Cardiac muscle cell (in vitro differentiated cells and primary cell): Measurements from ENCODE around the gene PXT1. TPM values are rescaled to one million over a fixed set of nuclear protein-coding genes. Genes with fewer than 3 reads are reported as not detected.

Experiments used
- DNase-seq, 2 donors: peaks; one replicate each; pipeline versions ENCODE4 v3.0.0 to v3.0.0-alpha.2; 2010 to 2017; ENCODE audit warnings: low read depth in 1 of 2, low spot score in 1 of 2
- H3K27ac ChIP-seq: fragments of 200-600 bp; sonication (generic); 2 replicates; pipeline ENCODE4 v1.5.1; 2016
- H3K27me3 ChIP-seq: fragments of 200-600 bp; sonication (generic); 2 replicates; pipeline ENCODE4 v1.6.0; 2016; ENCODE audit warnings: control low read depth
- H3K36me3 ChIP-seq: fragments of 200-600 bp; sonication (generic); 2 replicates; pipeline ENCODE4 v1.5.1; 2016; ENCODE audit warnings: control low read depth
- H3K4me1 ChIP-seq: fragments of 200-600 bp; sonication (generic); 2 replicates; pipeline ENCODE4 v1.8.1; 2017; ENCODE audit warnings: low read depth, mild to moderate bottlenecking, mixed run types
- H3K4me3 ChIP-seq: fragments of 200-600 bp; sonication (generic); 2 replicates; pipeline ENCODE4 v1.5.1; 2016; ENCODE audit warnings: mild to moderate bottlenecking
- H3K9me3 ChIP-seq: fragments of 200-600 bp; sonication (generic); 2 replicates; pipeline ENCODE4 v1.5.1; 2017; ENCODE audit warnings: low read depth, mild to moderate bottlenecking, control low read depth
- polyA plus RNA-seq: library from polyadenylated mRNA; unstranded; fragments of >200 nt; fragmentation: Nextera tagmentation; extraction: Ambion mirVana; gene quantifications from 2 replicates; pipeline ENCODE4 v1.2.1, GENCODE V29; 2016
- total RNA-seq: library from RNA; depleted of rRNA; stranded (reverse); fragments of >200 nt; gene quantifications from 2 replicates; pipeline ENCODE4 v1.2.3, GENCODE V29; 2016
- TF ChIP-seq, protein P1 (sequence below): IDR thresholded peaks from 2 replicates; pipeline ENCODE4 v1.5.1; 2012; ENCODE audit warnings: low read depth, mild to moderate bottlenecking, low read length

Gene PXT1
- total and polyA plus RNA-seq, 2 experiments from 2014 or later, result 0.31 TPM; not detected in 1

DNA sequence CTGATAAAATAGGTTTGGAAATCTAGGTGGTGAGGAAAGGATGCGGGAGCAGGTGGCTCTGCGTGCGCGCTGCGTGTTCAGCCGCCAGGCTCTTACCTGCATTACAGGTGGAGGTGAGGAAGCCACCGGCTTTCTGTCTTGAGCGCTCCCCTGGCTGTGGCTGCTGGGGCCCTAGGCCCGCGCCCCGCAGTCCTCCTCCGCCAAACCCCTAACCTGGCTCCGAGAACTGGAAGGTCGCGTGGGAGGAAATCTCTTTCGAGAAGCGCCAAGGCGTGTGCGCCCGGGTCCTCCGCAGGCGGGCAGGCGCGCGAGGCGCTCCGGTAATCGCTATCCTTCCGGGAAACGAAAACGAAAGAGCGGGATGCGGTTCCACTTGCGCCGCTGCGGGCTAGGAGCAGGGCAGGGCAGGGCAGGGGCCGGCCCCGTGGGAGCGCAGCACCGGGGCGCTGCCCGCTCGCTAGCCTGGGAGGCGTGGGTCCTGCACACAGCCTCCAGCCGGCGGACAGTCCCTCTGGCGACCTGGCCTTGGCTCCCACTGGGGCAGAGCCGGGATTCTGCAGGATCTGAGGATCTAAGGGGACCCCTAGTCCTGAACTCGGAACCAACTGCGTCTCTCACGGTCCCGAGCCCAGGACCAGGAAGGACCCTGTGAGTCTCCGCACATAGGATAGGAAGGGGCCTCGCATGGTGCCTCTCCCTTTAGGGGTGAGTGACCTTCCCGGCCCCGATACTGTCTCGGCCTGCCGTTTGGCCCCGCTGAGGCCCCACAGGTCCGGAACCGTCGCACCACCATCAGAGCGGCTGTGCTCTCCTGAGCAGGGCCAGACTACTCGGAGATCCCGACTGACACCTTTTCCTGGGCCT, 55.0 kb downstream of the PXT1 start, which contains the start of gene ETV7:
ETV7 (minus strand) TSS at position 230 of the 864 bp plus-strand sequence; CDS start at position 102, 128 bp downstream.
- Histone ChIP-seq H3K4me3 (peak within 1 kb of the TSS; percentile 7), H3K4me1 (no peaks in the 10 kb centered on the region), H3K27me3 (peaks cover 81% of the 10 kb centered on the region), H3K27ac (no peak within 1 kb of the TSS), H3K9me3 (no peaks in the 10 kb centered on the region), H3K36me3 (no peaks in the 10 kb centered on the region)
- DNase-seq, result peak; percentile 16 to 30
- TF ChIP-seq, protein P1, sequence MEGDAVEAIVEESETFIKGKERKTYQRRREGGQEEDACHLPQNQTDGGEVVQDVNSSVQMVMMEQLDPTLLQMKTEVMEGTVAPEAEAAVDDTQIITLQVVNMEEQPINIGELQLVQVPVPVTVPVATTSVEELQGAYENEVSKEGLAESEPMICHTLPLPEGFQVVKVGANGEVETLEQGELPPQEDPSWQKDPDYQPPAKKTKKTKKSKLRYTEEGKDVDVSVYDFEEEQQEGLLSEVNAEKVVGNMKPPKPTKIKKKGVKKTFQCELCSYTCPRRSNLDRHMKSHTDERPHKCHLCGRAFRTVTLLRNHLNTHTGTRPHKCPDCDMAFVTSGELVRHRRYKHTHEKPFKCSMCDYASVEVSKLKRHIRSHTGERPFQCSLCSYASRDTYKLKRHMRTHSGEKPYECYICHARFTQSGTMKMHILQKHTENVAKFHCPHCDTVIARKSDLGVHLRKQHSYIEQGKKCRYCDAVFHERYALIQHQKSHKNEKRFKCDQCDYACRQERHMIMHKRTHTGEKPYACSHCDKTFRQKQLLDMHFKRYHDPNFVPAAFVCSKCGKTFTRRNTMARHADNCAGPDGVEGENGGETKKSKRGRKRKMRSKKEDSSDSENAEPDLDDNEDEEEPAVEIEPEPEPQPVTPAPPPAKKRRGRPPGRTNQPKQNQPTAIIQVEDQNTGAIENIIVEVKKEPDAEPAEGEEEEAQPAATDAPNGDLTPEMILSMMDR, result no peak

DNA sequence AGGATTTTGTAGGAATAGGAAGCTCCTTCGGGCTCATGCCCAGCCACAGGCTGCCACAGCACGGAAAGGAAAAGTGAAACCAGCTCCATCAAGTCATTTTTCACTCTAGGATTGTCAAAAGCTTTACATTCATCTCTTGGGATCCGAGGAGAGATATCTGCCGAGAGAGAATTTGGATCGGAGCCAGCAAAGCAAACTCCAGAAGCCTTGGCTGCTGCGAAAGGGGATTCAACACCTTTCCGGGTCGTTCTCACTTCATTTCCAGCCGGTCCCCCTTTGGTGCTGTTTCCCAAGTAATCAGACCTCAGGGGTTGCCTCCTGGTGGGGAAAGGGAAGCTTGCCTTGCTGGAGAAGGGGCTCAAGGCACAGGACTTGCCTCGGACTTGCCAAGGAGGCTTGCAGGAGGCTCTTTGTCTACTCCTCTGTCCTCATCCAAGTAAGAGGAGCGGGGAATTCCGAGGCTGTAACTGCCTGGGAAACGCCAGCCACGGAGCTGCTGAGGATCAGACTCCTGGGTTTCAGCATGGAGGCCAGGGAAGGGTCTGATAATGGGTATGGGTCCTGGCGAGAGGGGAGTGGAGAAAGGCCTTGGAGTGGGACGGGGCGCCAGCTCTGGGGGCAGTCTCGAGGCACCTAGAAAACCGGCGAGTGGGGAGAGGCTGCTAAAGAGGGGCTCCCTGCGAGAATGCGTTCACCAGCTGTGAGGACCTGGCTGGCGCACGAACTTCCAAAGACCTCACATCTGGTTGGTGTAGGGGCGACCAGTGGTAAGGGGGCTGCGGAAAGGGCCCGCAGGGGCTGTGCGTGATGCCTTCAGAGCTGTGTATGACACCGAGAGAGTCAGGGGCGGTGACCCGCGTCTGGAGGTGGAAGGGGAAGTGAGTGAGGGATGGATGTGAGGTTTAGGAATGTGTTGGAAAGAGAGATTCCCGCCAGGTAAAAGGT, 55.9 kb downstream of the PXT1 start:
- no peaks in the 10 kb centered on the region for H3K9me3 ChIP-seq
- DNase-seq, result peak in 1 of 2 donors; percentile 75
- TF ChIP-seq, protein P1, result peak; percentile 35
- H3K27ac ChIP-seq, result no peak overlapping the region
- H3K4me1 ChIP-seq, result no peaks in the 10 kb centered on the region
- peaks cover 76% of the 10 kb centered on the region for H3K27me3 ChIP-seq
- peak overlapping the region; percentile 7 for H3K4me3 ChIP-seq
- no peaks in the 10 kb centered on the region for H3K36me3 ChIP-seq

DNA sequence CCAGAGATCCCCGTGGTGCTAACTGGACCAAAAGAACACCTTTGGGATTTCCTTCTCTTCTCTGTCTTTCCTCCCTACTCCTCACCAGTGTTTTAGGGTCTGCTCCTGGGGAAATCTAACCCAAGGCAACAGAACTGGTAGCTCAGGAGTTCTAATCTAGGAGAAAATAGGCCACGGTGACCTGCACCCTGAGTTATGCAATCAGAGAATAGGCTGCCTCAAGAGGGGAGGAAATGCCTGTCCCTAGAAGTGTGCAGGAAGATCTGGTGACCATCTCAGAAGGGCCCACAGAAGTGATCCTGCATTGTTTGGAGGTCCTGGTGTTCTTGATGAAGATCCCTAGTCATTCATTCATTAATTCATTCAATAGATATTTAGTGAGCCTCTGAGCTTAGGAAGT, 58.6 kb downstream of the PXT1 start:
- TF ChIP-seq, protein P1, result no peak
- H3K36me3 ChIP-seq, result no peaks in the 10 kb centered on the region

DNA sequence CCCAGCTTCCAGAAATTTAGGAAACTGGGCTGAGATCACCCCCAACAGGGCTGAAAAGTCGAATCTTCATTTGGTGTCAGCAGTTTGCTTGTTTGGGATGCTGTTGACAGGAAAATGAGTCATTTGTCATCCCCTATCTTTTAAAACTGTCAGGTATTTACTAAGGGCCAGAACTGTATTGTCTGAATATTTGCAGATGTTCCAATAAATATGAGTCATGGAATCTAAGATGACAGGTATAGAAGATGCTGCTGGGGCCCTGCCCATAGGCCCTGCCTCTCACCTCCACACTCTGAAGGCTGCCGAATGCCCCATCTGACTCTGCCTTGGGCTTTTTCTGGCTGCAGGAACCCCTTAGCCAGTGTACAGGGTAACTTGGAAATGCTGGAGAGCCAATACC, 59.0 kb downstream of the PXT1 start:
- no peak for DNase-seq
- TF ChIP-seq, protein P1, result no peak
- Histone ChIP-seq H3K27me3 (peaks cover 45% of the 10 kb centered on the region), H3K36me3 (no peaks in the 10 kb centered on the region), H3K9me3 (no peaks in the 10 kb centered on the region), H3K4me1 (no peaks in the 10 kb centered on the region), H3K27ac (no peak overlapping the region), H3K4me3 (no peak overlapping the region)

More for the DNA sequence above, 58.6 kb downstream of the PXT1 start:
- Histone ChIP-seq H3K27me3 (peaks cover 49% of the 10 kb centered on the region), H3K27ac (no peak overlapping the region), H3K9me3 (no peaks in the 10 kb centered on the region), H3K4me1 (no peaks in the 10 kb centered on the region), H3K4me3 (no peak overlapping the region)
- no peak for DNase-seq

DNA sequence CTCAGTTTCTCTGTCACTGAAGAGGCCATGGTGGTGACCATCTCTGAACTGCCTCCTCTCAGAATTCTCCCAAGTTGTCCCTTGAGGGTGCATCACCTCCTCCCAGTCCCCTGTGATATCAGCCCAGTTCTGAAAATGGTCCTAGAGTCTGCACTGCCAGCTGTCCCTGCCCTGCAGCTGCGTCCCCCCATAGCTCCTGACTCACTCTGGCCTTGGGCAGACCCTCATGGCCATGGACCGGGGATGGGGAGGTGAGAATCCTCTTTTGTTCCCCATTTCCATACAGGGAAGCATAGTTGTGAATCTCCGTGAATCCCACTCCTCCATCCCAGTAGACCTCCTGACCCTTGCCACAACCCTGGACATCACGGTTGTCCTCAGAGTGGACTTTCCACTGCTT, 59.7 kb downstream of the PXT1 start:
- Histone ChIP-seq H3K27ac (no peak overlapping the region), H3K36me3 (no peaks in the 10 kb centered on the region), H3K27me3 (peaks cover 38% of the 10 kb centered on the region), H3K9me3 (no peaks in the 10 kb centered on the region), H3K4me1 (no peaks in the 10 kb centered on the region), H3K4me3 (no peak overlapping the region)
- DNase-seq, result no peak
- TF ChIP-seq, protein P1, result no peak
